Measurements from ENCODE around the gene FAM216A.
"Not testable (repeated sequence)": the region's sequence is repeated elsewhere in the genome, so short reads cannot be mapped to it uniquely, and the experiment has no call there.

Gene FAM216A

DNA sequence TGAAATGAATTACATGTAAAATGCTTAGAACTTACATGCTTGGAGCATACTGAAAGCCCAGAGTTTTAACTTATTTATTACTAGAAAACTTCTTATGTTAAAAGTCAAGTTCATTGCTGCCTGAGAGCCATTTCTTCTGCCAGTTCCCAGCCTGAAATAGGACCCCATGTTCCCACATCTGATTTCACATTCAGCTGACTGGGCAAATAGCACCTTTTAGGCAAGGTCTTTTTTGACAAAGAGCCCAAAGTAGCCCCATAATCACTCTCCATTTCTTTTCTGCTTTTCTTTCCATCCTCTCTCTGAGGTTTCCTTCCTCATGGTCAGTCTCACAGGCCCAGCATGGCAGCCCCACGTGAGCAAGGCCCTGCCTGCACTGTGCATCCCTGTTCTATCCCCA is 17.4 kb upstream of the FAM216A start:
- Histone ChIP-seq H3K9me2 (replicated peaks; ENCODE audit: control insufficient read depth, low read length) (no peaks in the 10 kb centered on the region), H3K36me3 (ENCODE audit: control insufficient read depth, low read length) (peaks cover 85% of the 10 kb centered on the region), H3K4me3 (ENCODE audit: low read length) (no peak overlapping the region), H3K79me2 (ENCODE audit: control insufficient read depth, low read length) (peaks cover 39% of the 10 kb centered on the region), H3K27ac (ENCODE audit: low read depth, low read length) (no peak overlapping the region), H3K9me3 (ENCODE audit: control insufficient read depth, insufficient read depth, low read length) (no peaks in the 10 kb centered on the region), H3K27me3 (ENCODE audit: control insufficient read depth, low read length) (no peaks in the 10 kb centered on the region), H3K4me1 (ENCODE audit: control insufficient read depth, low read length) (peaks cover 44% of the 10 kb centered on the region), H3K4me2 (ENCODE audit: low read length) (no peak overlapping the region), H3F3A (ENCODE audit: control insufficient read depth, insufficient read depth) (peaks cover 27% of the 10 kb centered on the region), H4K20me1 (ENCODE audit: control insufficient read depth, insufficient read depth, low read depth, low read length) (peaks cover 24% of the 10 kb centered on the region)
- TF ChIP-seq EZH2phosphoT487 (IDR thresholded peaks at IDR 0.05; ENCODE audit: borderline replicate concordance, low read length), result no peak
- TF ChIP-seq, protein P1, sequence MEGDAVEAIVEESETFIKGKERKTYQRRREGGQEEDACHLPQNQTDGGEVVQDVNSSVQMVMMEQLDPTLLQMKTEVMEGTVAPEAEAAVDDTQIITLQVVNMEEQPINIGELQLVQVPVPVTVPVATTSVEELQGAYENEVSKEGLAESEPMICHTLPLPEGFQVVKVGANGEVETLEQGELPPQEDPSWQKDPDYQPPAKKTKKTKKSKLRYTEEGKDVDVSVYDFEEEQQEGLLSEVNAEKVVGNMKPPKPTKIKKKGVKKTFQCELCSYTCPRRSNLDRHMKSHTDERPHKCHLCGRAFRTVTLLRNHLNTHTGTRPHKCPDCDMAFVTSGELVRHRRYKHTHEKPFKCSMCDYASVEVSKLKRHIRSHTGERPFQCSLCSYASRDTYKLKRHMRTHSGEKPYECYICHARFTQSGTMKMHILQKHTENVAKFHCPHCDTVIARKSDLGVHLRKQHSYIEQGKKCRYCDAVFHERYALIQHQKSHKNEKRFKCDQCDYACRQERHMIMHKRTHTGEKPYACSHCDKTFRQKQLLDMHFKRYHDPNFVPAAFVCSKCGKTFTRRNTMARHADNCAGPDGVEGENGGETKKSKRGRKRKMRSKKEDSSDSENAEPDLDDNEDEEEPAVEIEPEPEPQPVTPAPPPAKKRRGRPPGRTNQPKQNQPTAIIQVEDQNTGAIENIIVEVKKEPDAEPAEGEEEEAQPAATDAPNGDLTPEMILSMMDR (IDR thresholded peaks at IDR 0.05; ENCODE audit: low read depth, low read length, poor library complexity, severe bottlenecking), result no peak

DNA sequence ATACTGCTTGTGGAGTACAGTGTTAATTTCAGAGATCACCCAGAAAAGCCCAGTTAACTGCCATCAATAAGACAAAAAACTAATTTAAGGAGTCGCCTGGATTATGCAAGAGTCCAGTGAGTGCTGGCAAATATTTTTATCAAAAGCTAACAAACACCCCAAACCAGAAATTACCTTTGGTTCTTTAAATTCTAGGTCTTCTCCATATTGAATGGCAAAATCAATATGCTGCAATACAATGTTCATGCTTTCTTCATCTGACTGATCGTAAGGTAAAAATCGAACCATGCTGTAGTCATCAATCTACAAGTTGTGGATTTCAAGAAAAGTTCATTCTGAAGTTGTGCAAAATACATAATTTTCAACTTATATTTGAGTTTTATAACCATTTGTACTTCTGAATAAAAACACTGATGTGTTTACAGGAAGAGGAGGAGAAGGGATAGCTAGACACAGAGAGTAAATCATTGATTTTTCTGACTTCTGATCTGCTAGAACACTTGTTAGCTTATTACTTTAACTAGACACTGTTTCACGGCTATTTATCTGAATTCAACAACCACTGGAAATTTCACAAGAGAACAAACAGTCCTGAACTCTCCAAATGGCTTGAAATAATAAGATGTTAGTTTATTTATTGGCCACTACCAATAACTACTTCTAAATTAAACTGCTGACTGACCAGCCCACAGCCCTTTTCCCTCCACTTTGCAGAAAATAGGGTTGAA is 14.9 kb upstream of the FAM216A start:
- TF ChIP-seq, protein P1 (IDR thresholded peaks at IDR 0.05; ENCODE audit: low read depth, low read length, poor library complexity, severe bottlenecking), result no peak
- no peak for TF ChIP-seq EZH2phosphoT487 (IDR thresholded peaks at IDR 0.05; ENCODE audit: borderline replicate concordance, low read length)
- Histone ChIP-seq H3K36me3 (ENCODE audit: control insufficient read depth, low read length) (peaks cover 81% of the 10 kb centered on the region), H3K4me2 (ENCODE audit: low read length) (no peak overlapping the region), H3K4me1 (ENCODE audit: control insufficient read depth, low read length) (peaks cover 46% of the 10 kb centered on the region), H3K9me2 (replicated peaks; ENCODE audit: control insufficient read depth, low read length) (no peaks in the 10 kb centered on the region), H3K4me3 (ENCODE audit: low read length) (no peak overlapping the region), H3K9me3 (ENCODE audit: control insufficient read depth, insufficient read depth, low read length) (no peaks in the 10 kb centered on the region), H3K27ac (ENCODE audit: low read depth, low read length) (no peak overlapping the region), H4K20me1 (ENCODE audit: control insufficient read depth, insufficient read depth, low read depth, low read length) (peaks cover 8% of the 10 kb centered on the region; the same call in 1 of the 2 replicates), H3K27me3 (ENCODE audit: control insufficient read depth, low read length) (no peaks in the 10 kb centered on the region), H3F3A (ENCODE audit: control insufficient read depth, insufficient read depth) (peaks cover 35% of the 10 kb centered on the region), H3K79me2 (ENCODE audit: control insufficient read depth, low read length) (peaks cover 14% of the 10 kb centered on the region)

DNA sequence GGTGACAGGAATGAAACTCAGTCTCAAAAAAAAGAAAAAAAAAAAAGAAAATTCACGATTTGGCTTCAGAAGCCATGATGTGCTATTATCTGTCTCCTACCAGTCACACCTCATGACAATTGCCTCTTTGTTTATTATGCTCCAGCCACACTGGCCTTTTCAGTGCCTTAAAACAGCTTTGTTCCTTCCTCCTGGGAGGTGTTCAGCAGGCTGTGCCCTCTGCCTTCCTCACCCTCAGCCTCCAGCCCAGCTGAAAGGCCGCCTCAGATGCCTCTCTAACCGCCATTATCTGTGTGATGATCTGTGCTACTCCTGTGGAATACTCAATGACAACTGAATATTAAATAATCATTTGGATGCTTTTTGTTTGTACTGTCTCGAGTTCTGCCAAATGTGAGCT is 9.9 kb upstream of the FAM216A start:
- no peaks in the 10 kb centered on the region for H3K9me2 ChIP-seq (replicated peaks; ENCODE audit: control insufficient read depth, low read length)
- H3K27me3 ChIP-seq (ENCODE audit: control insufficient read depth, low read length), result no peaks in the 10 kb centered on the region
- peaks cover 77% of the 10 kb centered on the region for H3K36me3 ChIP-seq (ENCODE audit: control insufficient read depth, low read length)
- peaks cover 32% of the 10 kb centered on the region for H3K4me1 ChIP-seq (ENCODE audit: control insufficient read depth, low read length)
- H3K79me2 ChIP-seq (ENCODE audit: control insufficient read depth, low read length), result peaks cover 18% of the 10 kb centered on the region
- TF ChIP-seq EZH2phosphoT487 (IDR thresholded peaks at IDR 0.05; ENCODE audit: borderline replicate concordance, low read length), result no peak
- TF ChIP-seq, protein P1 (IDR thresholded peaks at IDR 0.05; ENCODE audit: low read depth, low read length, poor library complexity, severe bottlenecking), result no peak
- no peak overlapping the region for H3K27ac ChIP-seq (ENCODE audit: low read depth, low read length)
- H3F3A ChIP-seq (ENCODE audit: control insufficient read depth, insufficient read depth), result peaks cover 19% of the 10 kb centered on the region
- H3K4me2 ChIP-seq (ENCODE audit: low read length), result no peak overlapping the region
- H3K4me3 ChIP-seq (ENCODE audit: low read length), result no peak overlapping the region
- no peaks in the 10 kb centered on the region for H4K20me1 ChIP-seq (ENCODE audit: control insufficient read depth, insufficient read depth, low read depth, low read length)
- no peaks in the 10 kb centered on the region for H3K9me3 ChIP-seq (ENCODE audit: control insufficient read depth, insufficient read depth, low read length)

DNA sequence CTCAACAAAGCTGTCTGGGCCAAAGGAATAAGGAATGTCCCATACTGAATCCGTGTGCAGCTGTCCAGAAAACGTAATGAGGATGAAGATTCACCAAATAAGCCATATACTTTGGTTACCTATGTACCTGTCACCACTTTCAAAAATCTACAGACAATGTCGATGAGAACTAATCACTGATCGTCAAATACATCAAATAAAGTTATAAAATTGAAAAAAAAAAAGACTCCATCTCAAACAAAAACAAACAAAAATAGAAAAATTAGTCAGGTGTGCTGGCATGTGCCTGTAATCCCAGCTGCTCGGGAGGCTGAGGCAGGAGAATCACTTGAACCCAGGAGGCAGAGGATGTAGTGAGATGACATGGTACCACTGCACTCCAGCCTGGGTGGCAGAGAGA is 7.5 kb upstream of the FAM216A start:
- H3K27me3 ChIP-seq (ENCODE audit: control insufficient read depth, low read length), result not testable (repeated sequence)

More for the DNA sequence above, 7.5 kb upstream of the FAM216A start:
- H4K20me1 ChIP-seq (ENCODE audit: control insufficient read depth, insufficient read depth, low read depth, low read length); H3K9me3 ChIP-seq (ENCODE audit: control insufficient read depth, insufficient read depth, low read length); H3K4me3 ChIP-seq (ENCODE audit: low read length); H3K27ac ChIP-seq (ENCODE audit: low read depth, low read length); H3F3A ChIP-seq (ENCODE audit: control insufficient read depth, insufficient read depth); H3K4me2 ChIP-seq (ENCODE audit: low read length); H3K9me2 ChIP-seq (replicated peaks; ENCODE audit: control insufficient read depth, low read length): not testable (repeated sequence)
- Histone ChIP-seq H3K4me1 (ENCODE audit: control insufficient read depth, low read length) (peaks cover 24% of the 10 kb centered on the region), H3K36me3 (ENCODE audit: control insufficient read depth, low read length) (peaks cover 70% of the 10 kb centered on the region), H3K79me2 (ENCODE audit: control insufficient read depth, low read length) (peaks cover 33% of the 10 kb centered on the region)
